ENCODE results near the gene GPC6. TPM values are rescaled to one million over a fixed set of nuclear protein-coding genes. Genes with fewer than 3 reads are reported as not detected.

The GPC6 gene
- total RNA-seq, 3 donors from 2014 or later (not counting 1 experiment from before 2014, with no cell fraction given) = not detected

DNA sequence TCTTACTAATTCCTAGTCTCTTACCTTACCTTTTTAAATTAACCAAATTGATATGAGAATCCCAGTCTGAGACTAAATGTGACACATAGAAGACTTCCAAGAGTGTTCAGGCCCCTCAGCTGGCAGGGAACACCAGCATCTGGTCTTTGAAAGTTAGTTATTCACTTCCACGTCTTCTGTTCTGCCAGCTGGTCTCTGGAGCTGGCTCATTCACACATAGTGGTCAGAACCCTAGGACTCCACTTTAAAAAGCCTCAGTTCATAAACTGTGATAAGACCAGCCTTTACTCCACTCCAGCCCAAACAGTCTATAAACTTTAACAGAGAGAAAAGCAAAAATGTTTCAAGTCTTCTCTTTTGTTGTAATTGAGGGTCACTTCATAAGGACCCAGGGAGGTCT, 989.9 kb downstream of the GPC6 start:
- Mint-ChIP-seq H3K27me3 (ENCODE audit: low read depth in 2 of 2) (no peaks in the 10 kb centered on the region), H3K36me3 (no peaks in the 10 kb centered on the region), H3K4me1 (no peaks in the 10 kb centered on the region), H3K27ac (no peak overlapping the region), H3K4me3 (no peak overlapping the region), H3K9me3 (no peaks in the 10 kb centered on the region)
- Histone ChIP-seq H3K27me3 (ENCODE audit: control insufficient read depth, insufficient read depth, low read length) (no peaks in the 10 kb centered on the region), H3K4me3 (ENCODE audit: low read length) (no peak overlapping the region), H3K4me1 (ENCODE audit: control insufficient read depth, insufficient read depth, low read length) (no peaks in the 10 kb centered on the region), H3K9me3 (ENCODE audit: control insufficient read depth, insufficient read depth, low read length) (no peaks in the 10 kb centered on the region), H3K27ac (ENCODE audit: low read length) (no peak overlapping the region), H3K36me3 (ENCODE audit: control insufficient read depth, insufficient read depth, low read length) (no peaks in the 10 kb centered on the region)
- TF ChIP-seq, protein P1, sequence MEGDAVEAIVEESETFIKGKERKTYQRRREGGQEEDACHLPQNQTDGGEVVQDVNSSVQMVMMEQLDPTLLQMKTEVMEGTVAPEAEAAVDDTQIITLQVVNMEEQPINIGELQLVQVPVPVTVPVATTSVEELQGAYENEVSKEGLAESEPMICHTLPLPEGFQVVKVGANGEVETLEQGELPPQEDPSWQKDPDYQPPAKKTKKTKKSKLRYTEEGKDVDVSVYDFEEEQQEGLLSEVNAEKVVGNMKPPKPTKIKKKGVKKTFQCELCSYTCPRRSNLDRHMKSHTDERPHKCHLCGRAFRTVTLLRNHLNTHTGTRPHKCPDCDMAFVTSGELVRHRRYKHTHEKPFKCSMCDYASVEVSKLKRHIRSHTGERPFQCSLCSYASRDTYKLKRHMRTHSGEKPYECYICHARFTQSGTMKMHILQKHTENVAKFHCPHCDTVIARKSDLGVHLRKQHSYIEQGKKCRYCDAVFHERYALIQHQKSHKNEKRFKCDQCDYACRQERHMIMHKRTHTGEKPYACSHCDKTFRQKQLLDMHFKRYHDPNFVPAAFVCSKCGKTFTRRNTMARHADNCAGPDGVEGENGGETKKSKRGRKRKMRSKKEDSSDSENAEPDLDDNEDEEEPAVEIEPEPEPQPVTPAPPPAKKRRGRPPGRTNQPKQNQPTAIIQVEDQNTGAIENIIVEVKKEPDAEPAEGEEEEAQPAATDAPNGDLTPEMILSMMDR (IDR thresholded peaks at IDR 0.05) = no peak
- intact Hi-C loops (cut with micrococcal nuclease) = no loop called here
- ATAC-seq (no peak), DNase-seq (no peak)
- 82% methylated on average over 1 of the region's 1 CpG for whole genome bisulfite sequencing (ENCODE audit: insufficient coverage)

DNA sequence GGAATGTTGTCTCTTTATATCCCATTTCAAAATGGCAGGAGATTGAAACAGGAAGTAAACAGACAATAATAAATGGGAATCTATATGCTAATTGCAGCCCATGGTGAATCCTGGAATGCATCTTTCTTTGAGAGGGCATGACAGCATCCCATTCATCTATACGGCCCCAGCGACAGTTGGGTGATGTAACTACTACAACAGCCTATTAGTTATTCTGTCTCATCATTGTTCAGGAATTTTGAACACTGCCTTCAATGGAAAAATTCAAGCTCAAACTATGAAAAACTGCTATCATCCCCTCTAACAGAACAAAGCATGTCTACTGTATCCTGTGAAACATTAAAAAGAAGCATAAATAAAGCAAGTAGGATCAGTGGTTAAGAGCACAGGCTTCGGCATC, 990.8 kb downstream of the GPC6 start:
- no peaks in the 10 kb centered on the region for H3K36me3 ChIP-seq (ENCODE audit: control insufficient read depth, insufficient read depth, low read length)
- no peaks in the 10 kb centered on the region for H3K9me3 Mint-ChIP-seq
- ATAC-seq (no peak), DNase-seq (no peak)
- no peaks in the 10 kb centered on the region for H3K27me3 ChIP-seq (ENCODE audit: control insufficient read depth, insufficient read depth, low read length)
- TF ChIP-seq, protein P1 (IDR thresholded peaks at IDR 0.05) = no peak
- no peak overlapping the region for H3K4me3 Mint-ChIP-seq
- peaks cover 0 to 6% of the 10 kb centered on the region in 2 donors for H3K27me3 Mint-ChIP-seq (ENCODE audit: low read depth in 2 of 2)
- intact Hi-C loops (cut with micrococcal nuclease) = no loop called here
- H3K27ac Mint-ChIP-seq = no peak overlapping the region
- 100% methylated on average over 2 of the region's 3 CpGs for WGBS (ENCODE audit: insufficient coverage)
- H3K36me3 Mint-ChIP-seq = no peaks in the 10 kb centered on the region
- no peaks in the 10 kb centered on the region for H3K4me1 Mint-ChIP-seq
- H3K4me1 ChIP-seq (ENCODE audit: control insufficient read depth, insufficient read depth, low read length) = no peaks in the 10 kb centered on the region
- no peak overlapping the region for H3K27ac ChIP-seq (ENCODE audit: low read length)
- H3K9me3 ChIP-seq (ENCODE audit: control insufficient read depth, insufficient read depth, low read length) = no peaks in the 10 kb centered on the region
- H3K4me3 ChIP-seq (ENCODE audit: low read length) = no peak overlapping the region

GRCh38 chr13:94218537-94218936, 991.9 kb downstream of the GPC6 start:
- H3K27me3 Mint-ChIP-seq (ENCODE audit: low read depth in 2 of 2) = peaks cover 3 to 13% of the 10 kb centered on the region in 2 donors
- ATAC-seq = no peak

DNA sequence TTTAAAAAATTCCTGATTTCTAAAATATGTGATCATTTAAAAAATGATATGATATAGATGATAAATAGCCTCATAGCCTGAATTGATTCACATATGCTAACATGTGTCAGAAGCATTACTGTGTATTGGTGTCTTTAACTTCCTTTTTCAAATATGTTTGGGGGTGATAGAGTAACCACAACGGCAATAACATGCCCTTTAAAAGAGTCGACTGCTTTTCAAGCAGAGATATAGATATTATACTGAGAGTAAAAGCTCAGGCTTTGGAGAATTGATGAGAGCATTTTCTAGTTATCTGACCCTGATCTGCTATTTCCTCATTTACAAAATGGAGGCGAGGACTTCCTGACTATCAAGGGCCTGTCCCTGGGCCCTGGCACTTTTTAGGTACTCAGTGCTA, 992.3 kb downstream of the GPC6 start:
- Mint-ChIP-seq H3K4me1 (no peaks in the 10 kb centered on the region), H3K4me3 (no peak overlapping the region)

More at GRCh38 chr13:94218537-94218936, 991.9 kb downstream of the GPC6 start:
- Histone ChIP-seq H3K27ac (ENCODE audit: low read length) (no peak overlapping the region), H3K9me3 (ENCODE audit: control insufficient read depth, insufficient read depth, low read length) (no peaks in the 10 kb centered on the region), H3K27me3 (ENCODE audit: control insufficient read depth, insufficient read depth, low read length) (no peaks in the 10 kb centered on the region), H3K4me1 (ENCODE audit: control insufficient read depth, insufficient read depth, low read length) (no peaks in the 10 kb centered on the region), H3K4me3 (ENCODE audit: low read length) (no peak overlapping the region), H3K36me3 (ENCODE audit: control insufficient read depth, insufficient read depth, low read length) (no peaks in the 10 kb centered on the region)
- H3K4me3 Mint-ChIP-seq = no peak overlapping the region
- 88% methylated on average over 2 of the region's 2 CpGs for WGBS (ENCODE audit: insufficient coverage)
- TF ChIP-seq, protein P1 (IDR thresholded peaks at IDR 0.05) = no peak
- no peak for DNase-seq
- H3K27ac Mint-ChIP-seq = no peak overlapping the region
- no peaks in the 10 kb centered on the region for H3K4me1 Mint-ChIP-seq
- no peaks in the 10 kb centered on the region for H3K9me3 Mint-ChIP-seq
- no peaks in the 10 kb centered on the region for H3K36me3 Mint-ChIP-seq
- intact Hi-C loops (cut with micrococcal nuclease) = no loop called here

More for the DNA sequence above, 992.3 kb downstream of the GPC6 start:
- H3K4me3 ChIP-seq (ENCODE audit: low read length) = no peak overlapping the region
- intact Hi-C loops (cut with micrococcal nuclease) = no loop called here
- ATAC-seq (no peak), DNase-seq (no peak)
- no peaks in the 10 kb centered on the region for H3K36me3 Mint-ChIP-seq
- TF ChIP-seq, protein P1 (IDR thresholded peaks at IDR 0.05) = no peak
- no peaks in the 10 kb centered on the region for H3K27me3 ChIP-seq (ENCODE audit: control insufficient read depth, insufficient read depth, low read length)
- no peaks in the 10 kb centered on the region for H3K9me3 ChIP-seq (ENCODE audit: control insufficient read depth, insufficient read depth, low read length)
- no peaks in the 10 kb centered on the region for H3K4me1 ChIP-seq (ENCODE audit: control insufficient read depth, insufficient read depth, low read length)
- no peaks in the 10 kb centered on the region for H3K36me3 ChIP-seq (ENCODE audit: control insufficient read depth, insufficient read depth, low read length)
- H3K27ac ChIP-seq (ENCODE audit: low read length) = no peak overlapping the region
- no peaks in the 10 kb centered on the region for H3K9me3 Mint-ChIP-seq
- peaks cover 5 to 18% of the 10 kb centered on the region in 2 donors for H3K27me3 Mint-ChIP-seq (ENCODE audit: low read depth in 2 of 2)
- WGBS (ENCODE audit: insufficient coverage) = 20% methylated on average over 3 of the region's 3 CpGs
- H3K27ac Mint-ChIP-seq = no peak overlapping the region

All from natural killer cell (primary cell).